IPS-NIHi7 (cell line): ENCODE data around the gene CDH11.

Experiments
- DNase-seq: peaks from one replicate; pipeline ENCODE4 v3.0.0; 2012; ENCODE audit warnings: mixed read lengths; ENCODE audit errors: extremely low spot score

The CDH11 gene

GRCh38 chr16:65121870-65122723, at the start of gene CDH11:
CDH11 (minus strand) TSS chr16:65122063; CDS start chr16:65004869, 117,194 bp downstream.
- peak; percentile 54 for DNase-seq

- DNase-seq: peak; percentile 77
Observed at GRCh38 chr16:65154321-65154720, 32.5 kb upstream of the CDH11 start.

GRCh38 chr16:65153365-65154105, 31.7 kb upstream of the CDH11 start:
- no peak for DNase-seq

GRCh38 chr16:65148804-65149203, 26.9 kb upstream of the CDH11 start:
- DNase-seq: no peak

GRCh38 chr16:65142276-65142675, 20.4 kb upstream of the CDH11 start:
- no peak for DNase-seq

GRCh38 chr16:65136681-65137080, 14.8 kb upstream of the CDH11 start:
- no peak for DNase-seq

- DNase-seq: no peak
Observed at GRCh38 chr16:65126845-65127624, 5.2 kb upstream of the CDH11 start.

- DNase-seq: no peak
Observed at GRCh38 chr16:65125871-65126270, 4.0 kb upstream of the CDH11 start.

- no peak for DNase-seq
Observed at GRCh38 chr16:65125322-65125721, 3.5 kb upstream of the CDH11 start.

- no peak for DNase-seq
Observed at GRCh38 chr16:65124596-65124995, 2.7 kb upstream of the CDH11 start.

GRCh38 chr16:65124212-65124548, 2.3 kb upstream of the CDH11 start:
- DNase-seq: no peak

- DNase-seq: no peak
Observed at GRCh38 chr16:65123396-65124211, 1.7 kb upstream of the CDH11 start.

- no peak for DNase-seq
Observed at GRCh38 chr16:65122724-65123395, 997 bp upstream of the CDH11 start.

GRCh38 chr16:65120831-65121721, 787 bp downstream of the CDH11 start:
- no peak for DNase-seq

GRCh38 chr16:65120461-65120830, 1.4 kb downstream of the CDH11 start:
- no peak for DNase-seq

GRCh38 chr16:65119901-65120401, 1.9 kb downstream of the CDH11 start:
- DNase-seq: no peak

GRCh38 chr16:65119435-65119834, 2.4 kb downstream of the CDH11 start:
- no peak for DNase-seq

GRCh38 chr16:65118871-65119270, 3.0 kb downstream of the CDH11 start:
- no peak for DNase-seq

GRCh38 chr16:65117811-65118448, 3.9 kb downstream of the CDH11 start:
- DNase-seq: peak; percentile 64
